Measurements from ENCODE around the gene DGKA. TPM values are rescaled to one million over a fixed set of nuclear protein-coding genes. Genes with fewer than 3 reads are reported as not detected.

The DGKA gene
- polyA plus RNA-seq, 1 of the 3 experiments (the other 2 are of a cell fraction) = 75.9 TPM

- H3K4me1 ChIP-seq (ENCODE audit: control insufficient read depth in 1 of 2, insufficient read depth in 2 of 2, low read depth in 1 of 2, low read length in 1 of 2) = peaks cover 0 to 11% of the 10 kb centered on the region in 2 experiments; a peak in 1 of 4 replicates
- no peak overlapping the region for H2AFZ ChIP-seq (ENCODE audit: low read depth)
- POLR2A ChIA-PET = no interaction called here
- CTCF ChIA-PET = no interaction called here
- TF ChIP-seq MXI1 (IDR thresholded peaks at IDR 0.05; ENCODE audit: low read depth, low read length) = no peak
- no peak for TF ChIP-seq FOXJ3 (CRISPR knock-in tag; IDR thresholded peaks at IDR 0.05)
- TF ChIP-seq ZBTB33 (IDR thresholded peaks at IDR 0.05; ENCODE audit: borderline replicate concordance, low read depth) = no peak
- TF ChIP-seq PBX3 (IDR thresholded peaks at IDR 0.05) = no peak
- TF ChIP-seq MAX (IDR thresholded peaks at IDR 0.05; ENCODE audit: low read depth) = no peak
- no peak for TF ChIP-seq TEAD4 (IDR thresholded peaks at IDR 0.05; ENCODE audit: borderline replicate concordance, insufficient read depth)
- TF ChIP-seq TCF12 (IDR thresholded peaks at IDR 0.05) = peak; percentile 22; the same call in 1 of the 2 replicates
- no peak for DNase-seq
- no peaks in the 10 kb centered on the region for H3K9me2 ChIP-seq
- H3K27ac ChIP-seq (ENCODE audit: low read depth in 2 of 2, low read length in 1 of 2) = peak overlapping the region in 1 of 2 experiments; percentile 79; a peak in 3 of 4 replicates
- H3K4me3 ChIP-seq (ENCODE audit: low read depth in 2 of 2, low read length in 1 of 2) = no peak overlapping the region
- H3F3A ChIP-seq (replicated peaks; ENCODE audit: insufficient read depth) = peaks cover 19% of the 10 kb centered on the region
- no peaks in the 10 kb centered on the region for H3K27me3 ChIP-seq (ENCODE audit: insufficient read depth)
- H3K36me3 ChIP-seq (replicated peaks in 1 of 2; ENCODE audit: control insufficient read depth in 1 of 2, insufficient read depth in 2 of 2, low read length in 1 of 2) = peaks cover 8 to 16% of the 10 kb centered on the region in 2 experiments
- H4K20me1 ChIP-seq (ENCODE audit: insufficient read depth) = no peaks in the 10 kb centered on the region
- 60% methylated on average over 8 of the region's 8 CpGs for WGBS (ENCODE audit: low lambda C conversion rate)
- peak overlapping the region; percentile 14; the same call in 1 of the 2 replicates for H3K9ac ChIP-seq
- peak overlapping the region; percentile 32; the same call in 1 of the 2 replicates for H3K4me2 ChIP-seq
- peaks cover 61% of the 10 kb centered on the region for H3K79me2 ChIP-seq (ENCODE audit: insufficient read depth)
- no peaks in the 10 kb centered on the region for H3K9me3 ChIP-seq
Observed at GRCh38 chr12:55908726-55909512, 22.0 kb upstream of the DGKA start.

GRCh38 chr12:55909513-55909884, 21.5 kb upstream of the DGKA start:
- Histone ChIP-seq H3K4me3 (ENCODE audit: low read depth in 2 of 2, low read length in 1 of 2) (no peak overlapping the region), H4K20me1 (ENCODE audit: insufficient read depth) (no peaks in the 10 kb centered on the region), H3K4me2 (0 out of 2 replicates have a peak overlapping the region, but pooled peaks have one; percentile 32), H3K27ac (ENCODE audit: low read depth in 2 of 2, low read length in 1 of 2) (peak overlapping the region in 1 of 2 experiments; percentile 79; a peak in 3 of 4 replicates), H3K36me3 (replicated peaks in 1 of 2; ENCODE audit: control insufficient read depth in 1 of 2, insufficient read depth in 2 of 2, low read length in 1 of 2) (peaks cover 13 to 20% of the 10 kb centered on the region in 2 experiments), H3K9ac (0 out of 2 replicates have a peak overlapping the region, but pooled peaks have one; percentile 14), H3F3A (replicated peaks; ENCODE audit: insufficient read depth) (peaks cover 19% of the 10 kb centered on the region), H3K79me2 (ENCODE audit: insufficient read depth) (peaks cover 62% of the 10 kb centered on the region), H3K9me2 (no peaks in the 10 kb centered on the region), H2AFZ (ENCODE audit: low read depth) (no peak overlapping the region), H3K27me3 (ENCODE audit: insufficient read depth) (no peaks in the 10 kb centered on the region), H3K9me3 (no peaks in the 10 kb centered on the region), H3K4me1 (ENCODE audit: control insufficient read depth in 1 of 2, insufficient read depth in 2 of 2, low read depth in 1 of 2, low read length in 1 of 2) (peaks cover 0 to 11% of the 10 kb centered on the region in 2 experiments; a peak in 1 of 4 replicates)
- ChIA-PET CTCF (no interaction called here), POLR2A (no interaction called here)
- 78% methylated on average over 2 of the region's 2 CpGs for WGBS (ENCODE audit: low lambda C conversion rate)
- DNase-seq = no peak
- no peak for TF ChIP-seq TAF1 (IDR thresholded peaks at IDR 0.05; ENCODE audit: borderline replicate concordance, low read depth, low read length)
- TF ChIP-seq YY1 (IDR thresholded peaks at IDR 0.05; ENCODE audit: low read depth) = no peak
- TF ChIP-seq CHD2 (IDR thresholded peaks at IDR 0.05; ENCODE audit: low read length, partially characterized antibody) = no peak
- TF ChIP-seq ELF1 (IDR thresholded peaks at IDR 0.05) = no peak
- no peak for TF ChIP-seq MXI1 (IDR thresholded peaks at IDR 0.05; ENCODE audit: low read depth, low read length)
- no peak for TF ChIP-seq RCOR1 (IDR thresholded peaks at IDR 0.05; ENCODE audit: low read length)
- TF ChIP-seq RAD21 (IDR thresholded peaks at IDR 0.05; ENCODE audit: low read length) = no peak
- no peak for TF ChIP-seq FOSL2 (IDR thresholded peaks at IDR 0.05; ENCODE audit: borderline replicate concordance, low read depth)
- no peak for TF ChIP-seq EP300 (IDR thresholded peaks at IDR 0.05; ENCODE audit: borderline replicate concordance in 1 of 2, low read depth in 1 of 2, low read length in 1 of 2)
